ENCODE results near the gene LRFN2.

LRFN2 gene

DNA sequence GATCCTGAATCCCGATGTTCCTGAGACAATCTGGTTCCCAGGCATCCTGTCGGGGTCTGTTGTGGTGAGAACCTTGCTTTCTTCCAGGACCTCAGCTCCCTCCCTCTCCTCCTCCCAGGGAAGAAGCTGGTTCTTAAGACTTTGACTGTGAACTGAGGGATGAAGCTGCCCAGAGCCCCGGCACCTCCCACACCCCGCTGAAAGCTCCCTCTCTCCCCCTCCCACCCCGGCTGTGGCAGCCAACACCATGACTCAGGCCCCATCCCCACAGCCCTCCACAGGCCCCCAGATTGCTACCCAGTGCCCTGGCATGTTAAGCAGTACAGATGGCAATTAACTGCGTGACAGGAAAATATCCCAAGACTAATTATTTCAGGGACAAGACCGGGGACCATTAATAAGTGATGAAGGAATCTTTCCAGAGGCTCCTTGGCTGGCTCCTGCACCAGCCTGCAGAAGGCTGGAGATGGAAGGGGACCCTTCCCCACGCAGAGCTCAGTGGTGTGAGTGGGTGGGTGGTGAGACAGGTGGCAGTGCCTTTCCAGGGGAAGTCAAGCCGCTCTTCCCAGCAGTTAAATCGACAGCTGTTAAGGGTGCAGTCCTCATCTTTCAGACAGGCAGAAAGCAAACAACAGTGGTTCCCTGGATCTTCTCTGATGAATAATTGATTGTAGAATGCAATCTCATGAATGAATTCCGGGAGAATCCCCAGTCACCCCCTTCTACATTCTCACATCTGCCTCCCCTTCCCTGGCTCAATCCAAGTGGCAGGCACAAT lies 237.9 kb downstream of the LRFN2 start:
- DNase-seq (ENCODE audit: low spot score) = no peak

DNA sequence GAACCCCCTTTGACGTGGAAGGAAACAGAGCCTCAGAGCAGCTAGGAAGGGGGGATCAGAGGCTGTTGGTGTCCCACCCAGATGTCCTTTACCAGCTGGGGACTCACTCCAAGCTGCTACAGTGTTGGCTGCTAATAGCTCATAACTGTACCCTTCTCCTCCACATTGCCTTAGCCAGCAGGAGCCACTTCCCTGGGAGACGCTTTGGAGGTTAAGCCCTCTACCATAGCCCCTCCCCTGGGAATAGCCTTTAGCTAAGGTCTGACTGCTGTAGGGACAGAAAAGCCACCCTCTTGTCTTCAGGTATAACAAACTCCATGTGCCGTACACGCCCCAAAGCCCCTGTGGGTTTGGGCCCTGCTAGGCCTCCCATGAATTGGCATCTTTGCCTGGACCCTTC lies 238.6 kb downstream of the LRFN2 start:
- no peak for DNase-seq (ENCODE audit: low spot score)

DNA sequence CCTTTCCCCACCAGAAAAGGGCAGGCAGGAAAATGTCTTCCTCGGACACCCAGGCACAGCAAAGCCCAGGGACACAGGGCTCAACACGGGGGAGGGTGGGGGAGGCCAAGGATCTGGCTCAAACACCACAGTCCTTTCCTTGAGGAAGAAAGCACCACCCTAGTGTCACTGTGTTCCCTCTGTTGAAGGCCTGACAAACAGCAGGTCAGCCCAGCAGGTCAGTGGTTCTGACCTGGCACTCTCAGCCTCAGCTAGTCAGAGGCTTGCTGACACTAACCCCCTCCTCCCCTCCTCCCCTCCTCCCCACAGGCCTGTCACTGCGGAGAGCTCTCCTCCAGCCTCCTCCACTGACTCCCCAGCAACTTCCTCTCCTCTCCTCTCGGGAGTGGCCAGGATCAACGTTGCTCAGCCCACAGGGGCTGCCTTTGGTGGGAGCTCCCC lies 239.6 kb downstream of the LRFN2 start:
- no peak for DNase-seq (ENCODE audit: low spot score)

DNA sequence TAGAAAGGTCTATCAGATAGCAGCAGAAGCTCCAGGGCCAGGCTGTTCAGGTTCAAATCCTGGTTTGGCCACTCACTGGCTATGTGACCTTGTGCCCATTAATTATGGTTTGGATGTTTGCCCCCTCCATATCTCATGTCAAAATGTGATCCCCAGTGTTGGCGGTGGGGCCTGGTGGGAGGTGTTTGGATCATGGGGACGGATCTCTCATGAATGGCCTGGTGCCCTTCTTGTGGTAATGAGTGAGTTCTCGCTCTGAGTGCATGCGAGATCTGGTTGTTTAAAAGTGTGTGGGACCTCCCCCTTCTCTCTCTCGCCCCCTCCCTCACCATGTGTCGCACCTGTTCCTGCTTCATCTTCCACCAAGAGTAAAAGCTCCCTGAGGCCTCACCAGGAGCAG lies 240.9 kb downstream of the LRFN2 start:
- no peak for DNase-seq (ENCODE audit: low spot score)

DNA sequence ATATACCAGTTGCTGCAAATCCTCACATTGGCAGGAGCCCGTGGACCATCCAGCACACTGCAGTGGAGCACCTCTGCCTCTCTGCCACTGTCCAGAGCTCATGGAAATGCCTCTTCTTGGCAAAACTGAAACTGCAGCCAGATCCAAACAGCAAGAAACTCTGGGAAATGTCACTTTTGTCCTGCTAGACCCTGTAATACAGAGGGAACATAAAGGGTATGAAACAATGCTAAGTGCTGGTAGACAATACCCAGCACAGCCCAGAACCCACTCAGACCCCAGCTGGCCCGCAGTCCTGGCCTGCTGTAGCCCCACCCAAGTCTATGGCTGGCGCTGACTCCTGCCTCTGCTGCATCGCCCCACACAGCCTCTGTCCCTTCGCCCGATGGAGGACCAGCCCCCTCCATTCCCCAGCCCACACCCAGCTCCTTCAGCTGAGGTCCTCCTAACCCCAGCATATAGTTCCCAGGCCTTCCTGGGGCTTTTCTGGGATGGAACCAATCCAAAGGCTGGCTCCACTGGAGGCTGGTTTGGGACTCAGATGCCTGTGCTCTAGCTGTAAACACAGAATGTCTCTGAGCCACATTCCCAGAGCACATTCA lies 242.5 kb downstream of the LRFN2 start:
- no peak for DNase-seq (ENCODE audit: low spot score)

DNA sequence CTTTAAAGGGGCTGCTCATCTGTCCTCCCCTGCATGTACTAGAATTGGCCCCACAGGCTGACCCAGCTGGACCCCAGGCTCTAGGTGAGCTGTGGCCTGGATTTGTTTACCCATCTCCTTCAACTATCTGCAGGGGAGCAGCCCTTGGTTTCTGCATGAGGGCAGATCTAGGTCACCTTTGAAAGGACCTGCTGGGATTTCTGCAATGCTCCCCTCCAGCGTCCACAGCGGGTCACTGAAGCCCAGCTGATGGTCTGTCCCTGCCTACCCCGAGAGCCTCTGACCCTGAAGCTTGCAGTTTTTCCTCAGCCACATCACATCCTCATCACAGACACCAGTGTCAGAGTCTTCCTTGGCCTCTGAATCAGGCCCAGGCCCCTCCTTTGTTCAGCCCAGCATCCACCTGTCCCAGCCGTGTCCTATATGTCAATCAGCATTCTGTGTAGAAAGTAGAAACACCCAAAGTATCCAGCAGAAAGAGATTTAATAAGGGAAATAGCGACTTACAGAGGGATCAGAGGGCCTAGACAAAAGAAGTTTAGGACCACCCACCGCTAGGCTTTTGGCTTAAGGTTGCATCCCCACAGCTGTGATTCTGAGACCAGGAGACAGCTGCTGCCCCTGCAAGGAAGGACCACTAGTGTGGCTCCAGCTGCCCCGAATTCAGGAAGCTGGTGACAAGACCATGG lies 243.1 kb downstream of the LRFN2 start:
- no peak for DNase-seq (ENCODE audit: low spot score)

DNA sequence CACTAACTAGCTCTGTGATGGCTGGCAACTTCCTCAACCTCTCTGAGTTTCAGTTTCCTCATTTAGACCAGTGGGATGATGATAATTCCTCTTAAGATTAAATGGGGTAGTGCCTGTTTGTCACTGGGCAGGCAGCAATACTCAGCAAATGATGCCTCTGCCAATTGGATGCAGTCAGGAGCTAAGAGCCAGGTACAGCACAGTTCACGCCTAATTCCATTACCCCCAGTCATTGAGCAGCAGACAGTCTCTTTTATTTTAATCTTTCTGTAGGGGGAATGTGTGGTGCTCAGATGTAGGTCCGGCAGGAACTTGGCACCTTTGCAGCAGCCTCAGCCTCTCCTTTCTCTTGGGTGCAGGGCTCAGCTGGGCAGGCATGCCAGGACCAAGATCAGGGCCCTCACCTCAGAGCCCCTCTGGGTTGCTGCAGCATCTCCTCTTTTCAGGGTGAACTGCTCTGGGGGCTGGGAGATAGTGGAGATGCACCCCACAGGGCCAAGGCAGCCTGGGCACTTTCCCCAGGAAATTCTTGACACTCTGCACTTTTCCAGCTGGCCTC lies 243.8 kb downstream of the LRFN2 start:
- DNase-seq (ENCODE audit: low spot score) = no peak

DNA sequence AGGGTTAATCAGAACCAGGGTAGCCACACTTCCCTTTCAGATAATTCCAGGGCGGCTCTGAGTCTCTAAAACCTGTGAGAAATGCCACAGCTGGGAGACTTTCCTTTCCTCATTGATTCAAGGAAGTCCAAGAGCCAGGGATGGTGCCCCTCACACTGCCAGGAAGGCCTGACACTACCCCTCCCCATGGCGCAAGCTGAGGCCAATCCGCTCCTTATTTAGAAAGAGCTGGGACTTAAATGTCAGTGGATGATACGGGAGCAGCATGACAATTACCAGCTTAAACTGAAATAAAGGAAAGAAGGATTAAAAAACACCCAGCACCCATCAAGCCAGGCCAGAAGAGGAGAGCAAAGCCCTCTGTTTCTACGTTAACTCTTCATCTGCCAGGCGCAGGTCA lies 244.4 kb downstream of the LRFN2 start:
- no peak for DNase-seq (ENCODE audit: low spot score)

DNA sequence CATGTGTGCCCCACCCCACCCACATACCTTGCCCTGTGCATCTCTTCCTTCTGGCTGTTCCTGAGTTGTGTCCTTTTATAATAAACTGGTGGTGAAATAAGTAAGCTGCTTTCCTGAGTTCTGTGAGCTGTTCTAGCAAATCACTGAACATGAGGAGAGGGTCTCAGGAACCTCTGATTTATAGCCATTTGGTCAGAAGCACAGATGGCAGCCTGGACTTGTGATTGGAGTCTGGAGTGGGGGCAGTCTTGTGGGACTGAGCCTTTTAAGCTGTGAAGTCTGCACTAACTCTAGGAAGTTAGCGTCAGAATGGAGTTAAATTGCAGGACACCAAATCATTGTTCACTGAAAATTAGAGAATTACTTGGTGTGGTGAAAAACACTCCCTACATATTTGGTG lies 245.4 kb downstream of the LRFN2 start:
- DNase-seq (ENCODE audit: low spot score) = no peak
